T-helper 2 cell treated with Interferon-gamma antibody and Interleukin-4, amounts not matched to agents 100 ng/mL and 5 ng/mL, for 36 hours (primary cell): ENCODE results near the gene NAT9. TPM values are rescaled to one million over a fixed set of nuclear protein-coding genes. Genes with fewer than 3 reads are reported as not detected.

Experiments used
- intact Hi-C: fragments of 100-400 bp; cut with micrococcal nuclease; formaldehyde crosslinking; loops from one replicate; pipeline ENCODE4 v1.15.1; 2023
- total RNA-seq: library from RNA; stranded (reverse); gene quantifications from 2 replicates; pipeline ENCODE4 v1.2.3, GENCODE V29; 2022

NAT9 gene
- total RNA-seq = 32.9 and 37.3 TPM in 2 replicates

- intact Hi-C loops = loop anchor here (1.0 kb wide), 1 partner anchor 28 kb away; the partner anchor contains the start of gene NHERF1
Observed at GRCh38 chr17:74776044-74776962, at the start of gene NAT9. Gene NAT9, minus strand, starts transcription at chr17:74776345. Its CDS starts 647 bp downstream, at chr17:74775698.

- intact Hi-C loops = no loop called here
Observed at GRCh38 chr17:74824961-74825627, 48.9 kb upstream of the NAT9 start.

- intact Hi-C loops = no loop called here
Observed at GRCh38 chr17:74822939-74823367, 46.8 kb upstream of the NAT9 start.

- intact Hi-C loops = no loop called here
Observed at GRCh38 chr17:74822335-74822938, 46.3 kb upstream of the NAT9 start.

- intact Hi-C loops = no loop called here
Observed at GRCh38 chr17:74821655-74822334, 45.6 kb upstream of the NAT9 start.

- intact Hi-C loops = no loop called here
Observed at GRCh38 chr17:74819801-74820436, 43.8 kb upstream of the NAT9 start.

GRCh38 chr17:74818291-74818938 lies 42.3 kb upstream of the NAT9 start:
- intact Hi-C loops = no loop called here

- intact Hi-C loops = no loop called here
Observed at GRCh38 chr17:74816905-74817620, 40.9 kb upstream of the NAT9 start.

GRCh38 chr17:74815550-74816370 lies 39.6 kb upstream of the NAT9 start:
- intact Hi-C loops = no loop called here

- intact Hi-C loops = no loop called here
Observed at GRCh38 chr17:74815067-74815466, 38.9 kb upstream of the NAT9 start.

- intact Hi-C loops = no loop called here
Observed at GRCh38 chr17:74814453-74814852, 38.3 kb upstream of the NAT9 start.

GRCh38 chr17:74812109-74813009 lies 36.2 kb upstream of the NAT9 start:
- intact Hi-C loops = loop anchor here (1.0 kb wide), 1 partner anchor 13 kb away; no protein-coding TSS in a partner anchor

GRCh38 chr17:74810699-74811485 lies 34.7 kb upstream of the NAT9 start:
- intact Hi-C loops = no loop called here

GRCh38 chr17:74808714-74809430 lies 32.7 kb upstream of the NAT9 start:
- intact Hi-C loops = no loop called here

GRCh38 chr17:74807925-74808324 lies 31.8 kb upstream of the NAT9 start:
- intact Hi-C loops = no loop called here

- intact Hi-C loops = no loop called here
Observed at GRCh38 chr17:74807441-74807840, 31.3 kb upstream of the NAT9 start.
